ENCODE results near the gene RBBP8.
"Not testable (repeated sequence)": the region's sequence is repeated elsewhere in the genome, so short reads cannot be mapped to it uniquely, and the experiment has no call there.

The RBBP8 gene

GRCh38 chr18:22946217-22946616 lies 13.1 kb downstream of the RBBP8 start:
- no peak for DNase-seq

DNA sequence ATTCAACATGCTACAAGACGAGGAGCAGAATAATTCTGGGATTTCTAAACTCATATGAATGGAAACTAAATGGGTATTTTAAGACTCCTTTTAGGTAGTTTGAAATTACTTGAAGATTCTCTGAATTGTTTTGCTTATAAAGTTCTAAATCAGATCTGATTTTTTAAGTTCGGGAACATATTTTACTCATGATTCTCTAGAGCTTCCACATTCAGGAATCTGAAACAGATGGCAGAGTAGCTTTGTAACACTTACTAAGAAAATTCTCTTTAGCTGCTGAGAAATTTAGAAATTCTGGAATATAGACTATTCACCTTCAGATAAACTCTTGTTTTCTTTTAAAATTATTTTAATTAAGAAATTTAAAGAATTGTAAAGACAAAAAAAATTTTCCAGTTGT lies 13.7 kb downstream of the RBBP8 start:
- no peak for DNase-seq

- DNase-seq, result no peak
These were observed 18.7 kb downstream of the RBBP8 start for GRCh38 chr18:22951823-22952222.

- DNase-seq, result no peak
These were observed 19.4 kb downstream of the RBBP8 start for GRCh38 chr18:22952525-22952924.

- not testable (repeated sequence) for DNase-seq
These were observed 20.9 kb downstream of the RBBP8 start for GRCh38 chr18:22953982-22954381.

DNA sequence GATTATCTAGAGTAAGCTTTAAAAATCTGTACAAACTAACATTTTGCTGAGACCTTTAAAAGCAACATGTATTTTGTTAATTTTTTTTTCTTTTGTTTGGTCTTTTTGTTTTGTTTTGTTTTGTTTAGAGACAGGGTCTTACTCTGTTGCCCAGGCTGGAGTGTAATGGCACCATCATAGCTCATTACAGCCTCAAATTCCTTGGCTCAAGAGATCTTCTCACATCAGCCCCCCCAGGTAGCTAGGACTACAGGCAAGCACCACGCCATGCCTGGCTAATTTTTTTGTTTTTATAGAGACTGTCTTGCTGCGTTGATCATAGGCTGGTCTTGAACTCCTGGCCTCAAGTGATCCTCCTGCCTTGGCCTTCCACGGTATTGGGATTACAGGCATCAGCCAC lies 23.1 kb downstream of the RBBP8 start:
- DNase-seq, result no peak

- DNase-seq, result no peak
These were observed 28.0 kb downstream of the RBBP8 start for GRCh38 chr18:22961156-22961555.

DNA sequence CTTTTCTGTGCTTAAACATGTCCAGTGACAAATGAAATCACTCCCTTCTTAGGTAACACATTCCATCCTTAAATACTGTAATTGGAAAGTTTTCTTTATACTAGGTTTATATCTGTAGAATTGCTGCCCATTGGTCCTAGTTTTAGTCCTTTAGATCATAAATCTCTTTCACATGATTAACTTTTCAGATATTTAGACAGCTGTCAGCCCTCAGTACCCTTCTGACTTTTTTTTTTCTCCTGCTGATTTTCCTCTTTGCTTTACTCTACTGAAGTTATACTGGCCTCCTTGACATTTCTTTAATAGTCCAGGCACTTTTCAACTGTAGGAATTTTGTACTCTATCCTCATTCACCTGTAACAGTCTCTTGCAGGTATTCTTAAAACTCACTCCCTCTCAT lies 28.9 kb downstream of the RBBP8 start:
- DNase-seq, result no peak

DNA sequence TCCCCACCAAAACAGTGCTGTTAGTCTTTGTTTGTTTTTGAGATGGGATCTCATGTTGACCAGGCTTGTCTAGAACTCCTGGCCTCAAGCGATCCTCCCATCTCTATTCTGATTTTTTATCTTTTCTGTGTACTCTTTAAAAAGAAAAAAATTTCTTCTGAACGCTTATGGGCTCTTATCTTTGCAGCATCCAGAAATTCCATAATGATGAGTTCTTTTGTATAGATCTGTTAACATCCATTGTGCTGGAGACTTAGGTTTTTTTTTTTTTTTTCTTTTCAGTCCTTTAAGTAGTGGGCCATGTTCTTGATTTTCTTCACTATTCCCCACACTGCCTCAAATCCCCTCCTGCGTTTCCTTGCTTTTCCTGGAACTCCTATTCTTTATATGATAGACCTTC lies 31.0 kb downstream of the RBBP8 start:
- no peak for DNase-seq

GRCh38 chr18:22964722-22965121 lies 31.6 kb downstream of the RBBP8 start:
- DNase-seq, result no peak

- no peak for DNase-seq
These were observed 37.9 kb downstream of the RBBP8 start for GRCh38 chr18:22971038-22971437.

DNA sequence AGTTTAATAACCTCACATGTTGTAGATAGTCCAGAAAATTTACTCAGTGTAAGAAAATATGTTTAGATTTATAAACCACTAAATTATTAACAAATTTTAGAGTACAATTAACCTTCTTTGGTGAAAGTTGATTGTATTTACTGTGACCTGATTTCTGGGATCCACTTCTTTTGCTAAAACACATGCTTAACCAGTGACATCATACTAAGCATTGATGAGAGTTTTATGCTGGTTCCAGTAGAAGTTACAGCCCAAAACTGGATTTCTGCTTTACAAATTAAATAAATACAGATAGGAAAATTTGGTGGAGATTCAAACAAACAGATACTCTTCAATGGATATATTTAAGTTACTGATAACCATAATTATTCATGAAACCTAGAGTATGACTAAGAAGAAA lies 40.9 kb downstream of the RBBP8 start:
- no peak for DNase-seq

DNA sequence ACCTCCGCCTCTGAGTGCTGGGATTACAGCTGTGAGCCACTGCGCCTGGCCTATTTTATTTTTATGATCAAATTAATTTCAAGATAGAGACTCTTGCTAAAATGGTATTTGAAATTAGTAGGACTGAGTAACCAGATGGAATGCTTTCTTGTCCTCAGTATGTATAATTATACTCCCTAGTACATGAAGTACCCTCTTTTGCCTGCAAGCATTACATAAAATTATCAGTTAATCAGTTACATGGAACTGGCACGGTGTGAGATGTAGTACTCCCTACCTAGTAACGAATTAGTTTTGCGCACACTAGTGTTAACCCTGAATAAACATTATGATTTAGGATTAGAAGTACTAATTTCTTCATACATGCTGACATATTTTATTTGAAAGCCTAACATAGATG lies 41.6 kb downstream of the RBBP8 start:
- DNase-seq, result no peak

DNA sequence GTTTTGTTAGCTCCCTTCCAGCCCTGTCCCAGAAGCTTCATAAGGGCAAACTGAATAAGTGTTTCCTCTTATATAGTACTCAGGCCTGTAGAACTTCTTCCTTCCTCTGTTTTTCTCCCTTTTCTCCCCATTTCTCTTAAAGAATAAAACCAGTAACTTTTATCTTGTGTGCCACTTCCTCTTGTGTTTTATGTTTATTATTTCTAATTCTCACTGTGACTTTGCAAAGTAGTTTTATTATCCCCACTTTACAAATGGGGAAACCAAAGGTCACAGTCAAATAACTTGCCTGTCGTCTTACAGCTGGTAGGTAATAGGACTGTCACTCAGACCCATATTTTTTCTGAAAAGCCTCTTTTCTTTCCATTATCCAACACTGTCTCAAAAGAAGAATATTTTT lies 42.4 kb downstream of the RBBP8 start:
- DNase-seq, result no peak

DNA sequence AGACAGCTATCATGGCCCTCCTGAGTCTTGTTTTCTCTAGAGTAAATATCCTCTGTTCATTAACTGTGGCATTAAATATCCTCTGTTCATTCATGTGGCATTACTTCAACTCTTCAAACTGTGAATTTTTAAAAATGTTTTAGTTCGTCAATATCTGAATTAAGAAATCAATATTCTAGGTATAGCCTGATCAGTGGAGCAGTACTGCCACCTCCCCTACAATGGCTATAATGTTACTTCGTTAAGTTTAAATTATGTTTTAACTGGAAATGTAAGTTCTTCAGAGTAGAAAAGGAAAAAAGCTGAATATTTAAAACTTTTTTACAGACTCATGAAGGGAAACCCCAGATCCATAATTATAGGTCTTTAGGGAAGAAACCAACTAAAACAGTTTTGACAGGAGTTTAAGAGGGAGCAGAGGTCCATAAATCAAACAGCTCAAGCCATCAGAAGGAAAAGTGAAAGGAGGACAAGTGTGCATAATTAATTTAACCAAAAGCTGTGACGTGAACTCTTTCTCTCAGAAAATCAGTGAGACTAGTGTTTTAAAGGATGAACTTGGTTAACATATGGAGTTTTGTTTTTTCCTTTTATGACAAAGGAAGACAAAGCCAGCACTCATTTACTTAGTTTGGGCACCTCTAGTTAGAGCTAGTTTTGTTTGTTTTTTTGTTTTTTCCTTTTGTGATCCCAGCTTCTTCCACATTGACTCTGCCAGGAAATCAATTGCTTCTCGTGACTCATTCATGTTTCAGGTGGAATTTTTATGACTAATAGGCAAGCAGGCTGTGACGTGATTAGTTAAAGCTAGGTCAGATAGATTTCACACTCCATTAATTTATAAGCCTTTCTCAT lies 44.9 kb downstream of the RBBP8 start:
- DNase-seq, result peak; percentile 27

DNA sequence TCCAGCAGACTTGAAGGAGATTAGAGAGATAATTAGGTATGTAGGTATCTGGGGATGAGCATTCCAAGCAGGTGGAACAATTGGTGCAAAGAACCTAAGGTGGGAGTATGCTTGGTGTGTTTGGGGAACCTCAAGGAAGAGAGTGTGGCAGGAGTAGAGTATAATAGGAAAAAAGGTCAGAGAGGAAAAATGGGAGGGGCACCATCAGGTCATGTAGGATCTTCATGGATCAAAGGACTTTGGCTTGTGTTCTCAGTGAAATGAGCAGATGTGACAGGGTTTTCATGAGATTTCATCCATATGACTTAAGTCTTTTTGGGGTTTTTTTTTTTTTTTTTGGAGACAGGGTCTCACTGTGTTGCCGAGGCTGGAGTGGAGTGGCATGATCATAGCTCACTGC lies 47.3 kb downstream of the RBBP8 start:
- DNase-seq, result no peak

DNA sequence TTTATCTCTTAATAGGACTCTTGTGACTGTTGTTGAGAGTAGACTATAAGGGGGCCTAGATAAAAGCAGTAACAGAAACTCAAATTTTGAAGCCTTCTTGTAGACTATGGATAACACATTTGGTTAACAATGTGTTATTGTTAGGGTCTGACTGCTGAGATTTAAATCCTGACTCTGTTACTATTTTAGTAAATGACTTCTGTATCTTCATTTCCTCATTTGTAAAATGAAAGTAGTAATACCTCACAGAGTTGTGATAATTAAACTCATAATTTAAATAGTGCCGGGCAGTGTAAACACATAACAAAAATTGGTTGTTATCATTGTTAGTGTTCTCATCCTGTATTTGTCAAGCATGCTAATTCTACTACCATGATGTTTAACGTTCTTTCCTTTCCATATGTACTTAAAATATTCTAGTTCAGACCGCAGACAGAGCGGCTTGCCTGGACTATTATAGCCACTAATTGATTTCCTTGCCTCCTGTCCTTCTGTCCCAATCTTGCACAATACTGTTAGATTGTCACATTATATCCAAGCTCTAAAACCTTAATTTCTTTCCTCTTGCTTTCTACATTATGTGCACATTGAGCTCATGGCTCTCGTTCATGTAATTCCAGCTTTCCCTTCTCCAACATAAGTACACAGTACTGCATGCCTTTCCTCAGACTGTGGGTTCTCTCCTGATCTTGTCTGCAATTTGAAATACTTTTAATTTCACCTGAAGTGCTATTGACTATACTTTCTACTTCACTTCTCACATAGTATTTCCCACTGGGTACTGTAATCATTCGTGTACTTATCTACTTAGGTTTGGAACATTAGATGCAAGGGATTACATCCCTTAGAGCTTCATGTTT lies 48.4 kb downstream of the RBBP8 start:
- no peak for DNase-seq

DNA sequence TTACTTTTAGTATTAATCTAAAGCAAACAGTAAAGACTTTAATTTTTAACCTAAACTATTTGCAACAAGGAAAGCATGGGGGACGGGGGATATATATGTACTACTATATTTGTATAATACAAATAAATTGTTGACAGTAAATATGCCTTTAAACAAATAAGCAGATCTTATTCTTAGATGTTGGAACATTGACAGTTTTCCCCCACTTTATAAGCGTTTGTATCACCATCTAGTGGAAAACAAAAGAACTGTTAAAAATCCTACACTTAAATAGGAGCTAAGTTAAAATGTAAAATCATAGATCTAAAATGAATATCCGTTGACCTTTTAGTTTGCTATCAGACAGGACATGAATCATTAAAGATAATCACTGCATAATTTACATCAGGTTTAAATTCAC lies 50.0 kb downstream of the RBBP8 start:
- DNase-seq, result peak; percentile 27

DNA sequence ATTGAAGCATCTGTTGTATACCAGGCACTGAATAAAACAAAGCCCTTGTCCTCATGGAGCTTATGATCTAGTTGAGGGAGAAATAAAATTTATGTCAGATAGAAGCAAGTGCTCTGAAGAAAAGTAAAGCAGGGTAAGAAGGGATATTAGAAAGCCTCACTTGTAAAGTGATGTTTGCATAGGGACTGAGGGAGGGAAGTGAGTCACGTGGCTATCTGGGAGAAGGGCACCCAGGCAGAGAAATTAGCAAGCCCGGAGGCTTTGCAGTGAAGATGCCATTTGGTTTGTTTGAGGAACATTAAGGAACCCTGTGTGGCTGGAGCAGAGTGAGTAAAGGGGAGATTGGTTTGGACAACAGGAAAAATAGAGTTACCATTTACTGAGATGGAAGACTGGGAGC lies 52.1 kb downstream of the RBBP8 start:
- no peak for DNase-seq

- DNase-seq, result no peak
These were observed 54.5 kb downstream of the RBBP8 start for GRCh38 chr18:22987547-22988189.

DNA sequence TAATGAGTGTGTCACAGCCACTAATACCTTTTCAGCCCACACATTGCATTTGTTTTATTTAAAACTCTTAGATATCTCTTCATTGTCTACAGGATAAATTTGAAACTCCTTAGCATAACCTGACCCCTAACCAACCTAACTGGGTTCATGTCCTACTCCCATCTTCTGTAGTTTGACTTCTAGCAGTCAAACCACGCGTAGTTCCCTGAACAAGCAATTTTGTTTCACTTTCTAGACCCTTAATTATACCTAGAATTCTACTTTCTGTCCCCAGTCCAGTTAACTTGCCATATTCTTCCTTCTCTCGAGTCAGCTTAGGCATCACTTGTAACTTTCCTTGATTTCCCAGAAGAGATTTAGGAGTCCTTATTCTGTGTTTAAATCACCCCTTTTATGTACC lies 55.1 kb downstream of the RBBP8 start:
- DNase-seq, result no peak

DNA sequence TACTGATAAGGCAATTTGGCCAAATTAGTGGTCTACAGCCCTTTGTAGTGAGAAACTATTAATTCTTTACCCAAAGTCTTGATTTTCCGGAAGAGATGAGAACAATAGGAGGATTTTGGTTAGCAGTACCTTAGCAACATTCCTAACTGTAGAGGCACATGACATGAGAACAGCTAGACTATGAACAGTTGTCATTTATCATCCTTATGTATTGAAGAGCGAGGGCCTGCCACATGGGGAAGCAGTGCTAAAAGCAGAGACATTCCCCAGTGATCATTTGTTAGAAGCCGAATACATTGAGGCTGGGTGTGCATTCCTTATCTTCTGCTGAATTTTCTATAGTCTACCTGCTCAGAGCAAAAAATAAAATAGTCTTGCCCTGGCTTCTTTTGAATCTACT lies 65.2 kb downstream of the RBBP8 start:
- no peak for DNase-seq

DNA sequence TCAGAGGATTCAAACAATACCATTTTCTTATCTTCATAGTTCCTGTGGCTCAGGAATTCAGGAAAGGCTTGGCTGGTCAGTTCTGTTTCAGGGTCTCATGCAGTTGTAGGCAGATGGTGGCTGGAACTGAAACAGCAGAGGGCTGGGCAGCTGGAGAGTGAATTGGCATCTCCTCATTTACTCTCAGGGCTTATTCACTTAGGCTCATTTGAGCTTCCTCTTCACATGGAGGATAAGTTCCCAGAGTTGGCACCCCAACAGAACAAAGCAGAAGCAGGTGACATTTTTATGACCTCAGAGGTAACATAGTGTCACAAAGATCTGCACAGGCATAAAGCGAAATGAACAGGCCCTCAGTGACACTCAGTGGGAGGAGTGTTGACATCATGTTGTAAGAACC lies 66.1 kb downstream of the RBBP8 start:
- no peak for DNase-seq

DNA sequence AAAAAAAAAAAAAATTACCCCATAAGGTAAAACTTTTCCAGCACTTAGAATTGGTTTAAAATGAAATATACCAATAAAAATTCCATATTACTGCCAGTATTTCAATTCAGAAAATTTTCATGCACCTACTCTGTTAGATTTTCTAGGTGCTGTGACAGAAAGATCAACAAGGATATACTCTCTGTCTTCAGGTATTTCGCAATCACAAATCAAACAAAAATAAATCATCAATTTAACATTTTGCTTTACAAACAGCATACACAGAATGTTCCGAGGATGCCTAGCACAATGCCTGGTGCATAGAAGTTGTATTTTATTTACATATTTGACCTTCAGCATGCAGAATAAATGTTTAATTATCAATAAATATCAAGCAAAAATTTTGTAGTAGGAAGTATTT lies 66.5 kb downstream of the RBBP8 start:
- DNase-seq, result no peak

Measured in CD4-positive, alpha-beta T cell treated with Interleukin-4 for 4 hours (primary cell).